Lower leg skin (tissue), 4 donors: ENCODE data around the gene CSTF1. TPM values are rescaled to one million over a fixed set of nuclear protein-coding genes. Genes with fewer than 3 reads are reported as not detected.
A peak's percentile ranks its signal among the peaks of the same experiment; 100 is the strongest.

Experiments
- DNase-seq, 2 donors: peaks; one replicate each; pipeline ENCODE4 v3.0.0-alpha.2; 2019; ENCODE audit warnings: low spot score in 2 of 2
- H3K4me3 ChIP-seq: fragments of 200-600 bp; sonication (generic); 2 replicates; pipeline ENCODE4 v1.5.1; 2017; ENCODE audit warnings: mild to moderate bottlenecking, low read depth; ENCODE audit not compliant: poor library complexity, severe bottlenecking
- POLR2A ChIP-seq, 2 donors: fragments of 450-650 bp; IDR thresholded peaks; one replicate each; pipeline ENCODE4 v1.6.1; 2016 to 2017; ENCODE audit warnings: antibody characterized with exemption in 2 of 2, mild to moderate bottlenecking in 1 of 2, moderate library complexity in 1 of 2
- WGBS, 2 donors: methylation state at CpG; one replicate each; pipeline ENCODE4 v1.1.5; 2018; 5-methylcytosine and 5-hydroxymethylcytosine counted together
- intact Hi-C: fragments of 100-400 bp; cut with DNase I; formaldehyde crosslinking; loops from one replicate; pipeline ENCODE4 v1.15.0; 2023; ENCODE audit warnings: low total_unique reads
- total RNA-seq, 4 donors: library from RNA; depleted of rRNA; stranded (reverse); fragments of >200 nt; gene quantifications; one replicate each; pipeline ENCODE4 v1.1.0, GENCODE V29; 2016
- TF ChIP-seq, protein P1 (sequence below), 3 donors: fragments of 450-650 bp; IDR thresholded peaks; one replicate each; pipeline ENCODE4 v1.5.1; 2016; ENCODE audit warnings: antibody characterized with exemption in 3 of 3, mild to moderate bottlenecking in 3 of 3, moderate library complexity in 2 of 3

Gene CSTF1
- total RNA-seq, 4 donors from 2014 or later, result 29.5 to 41.4 (median 31.6) TPM

GRCh38 chr20:56430957-56431356 lies 38.5 kb downstream of the CSTF1 start:
- intact Hi-C loops, result no loop called here

DNA sequence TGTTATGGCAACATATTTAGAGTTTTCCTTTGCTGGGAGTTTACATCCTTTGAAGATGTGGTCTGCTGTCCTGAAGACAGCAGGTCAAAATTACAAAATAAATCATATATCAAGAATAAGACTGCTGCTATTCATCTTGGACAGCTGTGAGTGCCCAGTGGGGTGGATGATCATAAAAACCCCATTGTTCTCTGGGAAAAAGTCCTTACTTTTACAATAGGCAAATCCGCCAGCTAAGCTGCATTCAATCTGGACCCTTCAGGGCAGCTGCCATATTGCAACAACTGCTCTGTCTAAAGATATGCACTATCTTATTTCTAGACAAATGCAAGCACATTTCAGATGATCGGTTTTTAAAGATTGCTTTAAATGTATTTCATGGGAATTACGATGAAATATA lies 39.0 kb downstream of the CSTF1 start:
- no peak overlapping the region for H3K4me3 ChIP-seq
- WGBS, 2 donors, result 85 to 87% methylated on average over 3 of the region's 3 CpGs
- intact Hi-C loops, result no loop called here
- DNase-seq, result peak in 1 of 2 donors; percentile 6
- TF ChIP-seq POLR2A (IDR thresholded peaks at IDR 0.05), result no peak
- TF ChIP-seq, protein P1, sequence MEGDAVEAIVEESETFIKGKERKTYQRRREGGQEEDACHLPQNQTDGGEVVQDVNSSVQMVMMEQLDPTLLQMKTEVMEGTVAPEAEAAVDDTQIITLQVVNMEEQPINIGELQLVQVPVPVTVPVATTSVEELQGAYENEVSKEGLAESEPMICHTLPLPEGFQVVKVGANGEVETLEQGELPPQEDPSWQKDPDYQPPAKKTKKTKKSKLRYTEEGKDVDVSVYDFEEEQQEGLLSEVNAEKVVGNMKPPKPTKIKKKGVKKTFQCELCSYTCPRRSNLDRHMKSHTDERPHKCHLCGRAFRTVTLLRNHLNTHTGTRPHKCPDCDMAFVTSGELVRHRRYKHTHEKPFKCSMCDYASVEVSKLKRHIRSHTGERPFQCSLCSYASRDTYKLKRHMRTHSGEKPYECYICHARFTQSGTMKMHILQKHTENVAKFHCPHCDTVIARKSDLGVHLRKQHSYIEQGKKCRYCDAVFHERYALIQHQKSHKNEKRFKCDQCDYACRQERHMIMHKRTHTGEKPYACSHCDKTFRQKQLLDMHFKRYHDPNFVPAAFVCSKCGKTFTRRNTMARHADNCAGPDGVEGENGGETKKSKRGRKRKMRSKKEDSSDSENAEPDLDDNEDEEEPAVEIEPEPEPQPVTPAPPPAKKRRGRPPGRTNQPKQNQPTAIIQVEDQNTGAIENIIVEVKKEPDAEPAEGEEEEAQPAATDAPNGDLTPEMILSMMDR (IDR thresholded peaks at IDR 0.05), result no peak

More at GRCh38 chr20:56430957-56431356, 38.5 kb downstream of the CSTF1 start:
- no peak overlapping the region for H3K4me3 ChIP-seq
- whole genome bisulfite sequencing, 2 donors, result 83 to 85% methylated on average over 1 of the region's 1 CpG
- TF ChIP-seq POLR2A (IDR thresholded peaks at IDR 0.05), result no peak
- TF ChIP-seq, protein P1 (IDR thresholded peaks at IDR 0.05), result no peak
- DNase-seq, result no peak

DNA sequence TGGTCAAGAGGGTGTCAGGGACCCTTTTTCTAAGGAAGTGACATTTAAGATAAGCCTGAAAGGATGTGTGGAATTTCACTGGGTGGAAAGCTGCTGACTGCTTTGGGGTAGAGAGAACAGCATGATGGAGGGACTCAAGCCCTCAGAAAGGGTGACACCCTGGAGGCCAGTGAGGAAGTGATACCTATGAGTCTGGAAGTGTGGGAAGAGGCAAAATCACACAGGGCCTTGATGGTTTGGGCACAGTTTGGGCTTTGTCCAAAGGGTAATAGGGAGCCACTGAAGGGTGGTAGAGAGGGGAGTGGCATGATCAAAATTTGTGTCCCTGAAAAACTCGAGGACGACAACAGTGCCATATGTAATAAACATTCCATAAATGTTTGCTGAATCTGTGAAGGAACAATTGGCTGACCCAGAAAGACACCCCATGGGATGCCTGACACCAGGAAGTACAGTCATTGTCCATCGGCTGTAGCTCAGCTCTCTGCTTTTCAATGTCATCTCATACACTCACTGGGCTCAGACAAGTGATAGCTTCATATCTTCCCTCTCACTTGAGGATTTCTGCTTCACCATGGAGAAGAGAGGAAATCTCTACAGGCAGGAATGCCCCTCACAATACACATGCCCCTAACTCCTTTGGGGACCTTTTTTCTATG lies 40.9 kb downstream of the CSTF1 start:
- intact Hi-C loops, result no loop called here
- H3K4me3 ChIP-seq, result no peak overlapping the region
- TF ChIP-seq POLR2A (IDR thresholded peaks at IDR 0.05), result no peak
- TF ChIP-seq, protein P1 (IDR thresholded peaks at IDR 0.05), result no peak
- DNase-seq, result peak in 1 of 2 donors; percentile 54
- WGBS, 2 donors, result 41 to 53% methylated on average over 3 of the region's 3 CpGs

DNA sequence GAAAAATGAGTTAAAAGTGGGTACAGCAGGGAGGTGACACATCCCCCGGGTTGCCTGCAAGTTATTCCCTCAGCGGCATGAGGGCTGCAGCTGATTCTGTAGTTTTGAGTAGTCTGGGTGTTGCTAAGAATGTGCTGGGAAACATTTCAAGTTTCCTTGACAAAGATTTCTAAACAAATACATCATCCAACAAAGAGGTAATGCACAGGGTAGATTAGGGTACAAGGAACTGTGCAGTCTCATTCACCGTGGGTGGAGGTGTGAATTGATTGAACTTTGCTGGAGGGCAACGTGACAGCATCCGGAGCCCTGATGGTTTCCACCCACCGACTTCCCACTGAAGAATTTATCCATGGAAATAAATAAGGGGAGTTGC lies 41.4 kb downstream of the CSTF1 start:
- intact Hi-C loops, result no loop called here
- no peak overlapping the region for H3K4me3 ChIP-seq
- 10 to 30% methylated on average over 5 to 6 of the region's 6 CpGs for WGBS, 2 donors
- TF ChIP-seq, protein P1 (IDR thresholded peaks at IDR 0.05), result no peak
- no peak for TF ChIP-seq POLR2A (IDR thresholded peaks at IDR 0.05)
- peak in 1 of 2 donors; percentile 52 for DNase-seq

GRCh38 chr20:56437196-56437960 lies 44.9 kb downstream of the CSTF1 start:
- DNase-seq, result peak in 1 of 2 donors; percentile 64
- H3K4me3 ChIP-seq, result no peak overlapping the region
- 91% methylated on average over 20 of the region's 20 CpGs for WGBS, 2 donors
- no peak for TF ChIP-seq POLR2A (IDR thresholded peaks at IDR 0.05)
- TF ChIP-seq, protein P1 (IDR thresholded peaks at IDR 0.05), result no peak
- intact Hi-C loops, result no loop called here
